ENCODE results near the gene IRF2BPL.

IRF2BPL gene

GRCh38 chr14:77028384-77029231, at the start of gene IRF2BPL:
Gene IRF2BPL (minus strand): TSS chr14:77028708. CDS start chr14:77027792, 916 bp downstream.
- H3K27ac Mint-ChIP-seq (ENCODE audit: low read depth), result peak within 1 kb of the TSS; percentile 91
- peak; percentile 83 to 90 for DNase-seq (ENCODE audit: low spot score in 2 of 2)
- no peaks in the 10 kb centered on the region for H3K9me3 Mint-ChIP-seq
- peak within 1 kb of the TSS; percentile 85 for H3K4me3 Mint-ChIP-seq
- H3K4me1 Mint-ChIP-seq, result peaks cover 45% of the 10 kb centered on the region
- peaks cover 39% of the 10 kb centered on the region for H3K36me3 Mint-ChIP-seq (ENCODE audit: insufficient read depth)
- ATAC-seq (replicated peaks; ENCODE audit: extremely low read depth, poor library complexity, severe bottlenecking), result peak; percentile 66
- no peaks in the 10 kb centered on the region for H3K27me3 Mint-ChIP-seq

GRCh38 chr14:77077040-77077439, 48.5 kb upstream of the IRF2BPL start:
- Mint-ChIP-seq H3K4me3 (no peak overlapping the region), H3K27me3 (no peaks in the 10 kb centered on the region), H3K4me1 (peaks cover 5% of the 10 kb centered on the region), H3K27ac (ENCODE audit: low read depth) (no peak overlapping the region), H3K9me3 (no peaks in the 10 kb centered on the region), H3K36me3 (ENCODE audit: insufficient read depth) (peaks cover 2% of the 10 kb centered on the region)
- ATAC-seq (replicated peaks; ENCODE audit: extremely low read depth, poor library complexity, severe bottlenecking), result no peak
- DNase-seq (ENCODE audit: low spot score in 2 of 2), result no peak

GRCh38 chr14:77076113-77076631, 47.7 kb upstream of the IRF2BPL start:
- DNase-seq (ENCODE audit: low spot score in 2 of 2) (no peak), ATAC-seq (replicated peaks; ENCODE audit: extremely low read depth, poor library complexity, severe bottlenecking) (no peak)
- Mint-ChIP-seq H3K36me3 (ENCODE audit: insufficient read depth) (peaks cover 2% of the 10 kb centered on the region), H3K9me3 (no peaks in the 10 kb centered on the region), H3K27me3 (no peaks in the 10 kb centered on the region), H3K4me1 (peaks cover 3% of the 10 kb centered on the region), H3K4me3 (no peak overlapping the region), H3K27ac (ENCODE audit: low read depth) (no peak overlapping the region)

GRCh38 chr14:77074969-77075368, 46.5 kb upstream of the IRF2BPL start:
- H3K9me3 Mint-ChIP-seq, result no peaks in the 10 kb centered on the region

GRCh38 chr14:77071938-77072388, 43.5 kb upstream of the IRF2BPL start:
- no peak for DNase-seq (ENCODE audit: low spot score in 2 of 2)

More at GRCh38 chr14:77074969-77075368, 46.5 kb upstream of the IRF2BPL start:
- no peak overlapping the region for H3K27ac Mint-ChIP-seq (ENCODE audit: low read depth)
- peaks cover 9% of the 10 kb centered on the region for H3K27me3 Mint-ChIP-seq
- no peaks in the 10 kb centered on the region for H3K4me1 Mint-ChIP-seq
- H3K36me3 Mint-ChIP-seq (ENCODE audit: insufficient read depth), result peaks cover 2% of the 10 kb centered on the region
- DNase-seq (ENCODE audit: low spot score in 2 of 2) (no peak), ATAC-seq (replicated peaks; ENCODE audit: extremely low read depth, poor library complexity, severe bottlenecking) (no peak)
- no peak overlapping the region for H3K4me3 Mint-ChIP-seq

GRCh38 chr14:77069551-77069950, 41.0 kb upstream of the IRF2BPL start:
- Mint-ChIP-seq H3K27ac (ENCODE audit: low read depth) (no peak overlapping the region), H3K36me3 (ENCODE audit: insufficient read depth) (no peaks in the 10 kb centered on the region), H3K9me3 (no peaks in the 10 kb centered on the region), H3K4me1 (no peaks in the 10 kb centered on the region), H3K27me3 (peaks cover 40% of the 10 kb centered on the region), H3K4me3 (no peak overlapping the region)
- no peak for ATAC-seq (replicated peaks; ENCODE audit: extremely low read depth, poor library complexity, severe bottlenecking)
- no peak for DNase-seq (ENCODE audit: low spot score in 2 of 2)

More at GRCh38 chr14:77071938-77072388, 43.5 kb upstream of the IRF2BPL start:
- Mint-ChIP-seq H3K36me3 (ENCODE audit: insufficient read depth) (no peaks in the 10 kb centered on the region), H3K4me3 (no peak overlapping the region), H3K9me3 (no peaks in the 10 kb centered on the region), H3K27me3 (peaks cover 30% of the 10 kb centered on the region), H3K27ac (ENCODE audit: low read depth) (no peak overlapping the region), H3K4me1 (no peaks in the 10 kb centered on the region)
- ATAC-seq (replicated peaks; ENCODE audit: extremely low read depth, poor library complexity, severe bottlenecking), result no peak

- Mint-ChIP-seq H3K9me3 (no peaks in the 10 kb centered on the region), H3K27ac (ENCODE audit: low read depth) (no peak overlapping the region), H3K4me3 (no peak overlapping the region), H3K36me3 (ENCODE audit: insufficient read depth) (no peaks in the 10 kb centered on the region), H3K27me3 (peaks cover 40% of the 10 kb centered on the region), H3K4me1 (no peaks in the 10 kb centered on the region)
- ATAC-seq (replicated peaks; ENCODE audit: extremely low read depth, poor library complexity, severe bottlenecking) (no peak), DNase-seq (ENCODE audit: low spot score in 2 of 2) (no peak)
Measured at GRCh38 chr14:77068517-77069200, 40.2 kb upstream of the IRF2BPL start.

GRCh38 chr14:77067632-77068516, 39.4 kb upstream of the IRF2BPL start:
- no peak for ATAC-seq (replicated peaks; ENCODE audit: extremely low read depth, poor library complexity, severe bottlenecking)
- Mint-ChIP-seq H3K4me3 (no peak overlapping the region), H3K4me1 (no peaks in the 10 kb centered on the region), H3K36me3 (ENCODE audit: insufficient read depth) (no peaks in the 10 kb centered on the region), H3K27ac (ENCODE audit: low read depth) (no peak overlapping the region), H3K27me3 (peaks cover 40% of the 10 kb centered on the region), H3K9me3 (no peaks in the 10 kb centered on the region)
- DNase-seq (ENCODE audit: low spot score in 2 of 2), result peak; percentile 17 to 27

- Mint-ChIP-seq H3K36me3 (ENCODE audit: insufficient read depth) (no peaks in the 10 kb centered on the region), H3K9me3 (no peaks in the 10 kb centered on the region), H3K4me1 (no peaks in the 10 kb centered on the region), H3K27me3 (peaks cover 40% of the 10 kb centered on the region), H3K4me3 (no peak overlapping the region), H3K27ac (ENCODE audit: low read depth) (no peak overlapping the region)
- no peak for DNase-seq (ENCODE audit: low spot score in 2 of 2)
- no peak for ATAC-seq (replicated peaks; ENCODE audit: extremely low read depth, poor library complexity, severe bottlenecking)
Measured at GRCh38 chr14:77066578-77067172, 38.2 kb upstream of the IRF2BPL start.

GRCh38 chr14:77065851-77066577, 37.5 kb upstream of the IRF2BPL start:
- Mint-ChIP-seq H3K36me3 (ENCODE audit: insufficient read depth) (no peaks in the 10 kb centered on the region), H3K27me3 (peaks cover 40% of the 10 kb centered on the region), H3K4me1 (no peaks in the 10 kb centered on the region), H3K9me3 (no peaks in the 10 kb centered on the region), H3K27ac (ENCODE audit: low read depth) (no peak overlapping the region), H3K4me3 (no peak overlapping the region)
- DNase-seq (ENCODE audit: low spot score in 2 of 2) (no peak), ATAC-seq (replicated peaks; ENCODE audit: extremely low read depth, poor library complexity, severe bottlenecking) (no peak)

- no peak for ATAC-seq (replicated peaks; ENCODE audit: extremely low read depth, poor library complexity, severe bottlenecking)
- Mint-ChIP-seq H3K36me3 (ENCODE audit: insufficient read depth) (no peaks in the 10 kb centered on the region), H3K4me1 (no peaks in the 10 kb centered on the region), H3K9me3 (no peaks in the 10 kb centered on the region), H3K27me3 (peaks cover 27% of the 10 kb centered on the region), H3K27ac (ENCODE audit: low read depth) (no peak overlapping the region), H3K4me3 (no peak overlapping the region)
- DNase-seq (ENCODE audit: low spot score in 2 of 2), result no peak
Measured at GRCh38 chr14:77064521-77065178, 36.1 kb upstream of the IRF2BPL start.

All from central memory CD8-positive, alpha-beta T cell (primary cell).